ENCODE data around the gene AMN.
"Not testable (repeated sequence)": the region's sequence is repeated elsewhere in the genome, so short reads cannot be mapped to it uniquely, and the experiment has no call there.

The AMN gene

DNA sequence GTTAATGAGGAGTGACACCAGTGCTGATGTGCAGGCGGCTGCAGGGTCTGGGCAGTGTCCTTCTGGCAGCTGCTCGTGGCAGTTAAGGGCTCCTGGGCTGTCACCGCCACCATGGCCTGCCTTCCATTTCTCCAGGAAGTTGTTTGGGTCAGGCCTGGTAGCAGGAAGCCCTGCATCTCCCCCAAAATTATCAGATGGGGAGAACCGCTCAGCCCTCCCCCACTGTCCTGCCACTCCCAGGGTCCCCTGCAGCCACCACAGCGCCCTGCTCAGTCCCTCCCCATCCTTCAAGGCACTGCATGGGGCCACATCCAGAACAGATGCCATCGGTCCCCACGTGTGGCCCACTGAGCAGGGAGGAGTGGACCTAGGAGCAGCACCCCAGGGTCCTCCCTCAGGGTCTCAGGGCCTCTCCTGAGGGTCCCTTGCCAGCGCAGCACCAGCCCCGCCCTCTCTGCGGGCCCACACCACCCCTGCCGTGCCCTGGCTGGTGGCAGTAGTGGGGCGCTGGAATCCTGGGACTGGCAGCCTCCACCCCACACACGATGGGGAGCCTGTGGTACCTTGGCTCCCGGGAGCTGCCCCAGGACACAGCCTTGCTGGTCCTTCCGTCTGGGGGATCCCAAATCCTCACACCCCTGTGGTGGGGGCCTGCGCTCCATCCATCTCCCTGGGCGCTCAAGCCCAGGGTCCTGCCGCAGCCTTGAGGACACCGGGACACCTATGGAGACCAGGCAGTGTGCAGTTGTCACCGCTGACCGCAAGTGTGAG, 10.3 kb upstream of the AMN start:
- DNase-seq (ENCODE audit: low read depth) = no peak

GRCh38 chr14:102913341-102914211, 8.9 kb upstream of the AMN start:
- DNase-seq (ENCODE audit: low read depth) = no peak

- DNase-seq (ENCODE audit: low read depth) = no peak
Observed at GRCh38 chr14:102914474-102915291, 7.8 kb upstream of the AMN start.

DNA sequence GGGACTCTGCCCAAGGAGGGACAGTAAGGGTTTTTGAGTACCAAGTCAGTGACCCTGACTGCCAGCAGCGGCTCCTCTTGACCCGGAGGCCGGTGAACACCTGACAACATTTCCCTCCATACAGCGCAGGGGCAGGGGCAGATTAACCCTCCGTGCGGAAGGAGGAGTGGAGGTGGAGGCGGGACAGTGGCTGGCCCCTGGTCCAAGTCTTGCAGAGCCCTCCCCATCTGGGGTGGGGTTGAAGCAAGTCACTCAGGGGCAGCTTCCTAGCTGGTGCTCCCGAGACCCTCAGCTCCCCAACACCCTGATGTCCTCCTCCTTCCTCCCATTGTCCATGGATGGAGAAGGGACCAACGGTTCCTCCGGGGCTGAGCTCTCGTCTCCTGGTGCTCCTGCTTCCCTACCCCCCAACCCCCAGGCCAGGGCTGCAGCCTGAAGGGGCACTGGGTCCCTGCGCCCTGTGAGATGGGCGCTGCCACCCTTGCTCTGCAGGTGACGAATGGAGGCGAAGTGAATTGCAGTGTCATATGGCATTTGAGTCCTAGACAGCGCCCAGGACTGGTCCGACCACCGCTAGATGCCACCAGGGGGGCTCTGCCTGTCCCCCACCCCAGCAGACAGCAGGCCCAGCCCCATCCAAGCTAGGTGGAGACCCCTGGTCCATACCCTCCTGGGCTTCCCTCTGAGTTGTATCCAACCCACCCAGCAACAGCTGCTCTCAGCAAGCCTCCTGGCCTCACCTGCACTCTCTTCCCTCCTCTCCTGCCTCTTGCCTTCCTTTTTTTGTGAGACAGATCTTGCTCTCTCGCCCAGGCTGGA, 7.0 kb upstream of the AMN start:
- DNase-seq (ENCODE audit: low read depth) = no peak

DNA sequence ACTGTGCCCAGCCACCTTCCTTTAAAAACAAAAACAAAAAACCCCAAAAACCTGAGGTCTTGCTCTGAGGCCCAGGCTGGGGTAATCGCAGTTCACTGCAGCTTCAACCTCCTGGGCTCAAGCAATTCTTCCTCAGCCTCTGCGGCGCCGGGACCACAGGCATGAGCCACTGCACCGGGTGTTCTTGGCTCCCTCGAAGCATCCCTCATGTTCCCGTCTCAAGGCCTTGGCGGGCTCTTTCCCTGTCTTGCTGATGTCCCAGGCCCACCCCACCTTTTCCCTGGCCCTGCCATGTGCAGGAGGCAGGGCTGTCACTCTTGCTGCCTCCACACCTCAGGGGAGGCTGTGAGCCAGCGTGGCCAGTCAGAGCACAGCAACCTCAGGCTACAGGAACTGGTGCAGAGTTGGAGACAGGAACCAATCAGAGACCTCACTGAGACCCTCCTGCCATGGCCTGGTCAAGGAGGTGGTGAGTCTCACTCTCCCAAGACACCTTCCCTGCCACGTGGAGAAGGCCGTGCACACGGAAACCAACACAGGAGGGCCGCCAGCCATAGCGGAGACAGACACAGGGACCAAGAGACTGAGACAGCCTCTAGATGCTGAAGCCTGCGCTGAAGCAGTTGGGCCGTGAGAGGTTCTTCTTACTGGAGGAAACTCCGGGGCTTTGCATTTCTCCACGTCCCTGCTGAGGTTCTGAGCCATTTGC, 6.0 kb upstream of the AMN start:
- DNase-seq (ENCODE audit: low read depth) = no peak

DNA sequence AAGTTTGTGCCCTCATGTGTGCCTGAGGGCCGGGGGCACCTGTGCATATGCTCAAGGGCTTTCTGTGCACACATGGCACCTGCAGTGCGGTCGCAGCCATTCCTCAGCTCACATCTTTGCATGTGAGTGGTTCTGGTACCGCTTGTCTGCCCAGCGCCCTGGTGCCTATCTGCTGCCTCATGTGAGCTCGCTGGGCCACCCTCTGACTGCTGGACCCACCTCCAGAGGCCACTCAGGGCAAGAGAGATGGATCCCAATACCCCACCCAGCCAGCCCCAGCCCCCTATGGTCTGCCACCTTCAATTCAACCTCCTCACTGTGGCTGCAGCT, 5.4 kb upstream of the AMN start:
- DNase-seq (ENCODE audit: low read depth) = no peak

DNA sequence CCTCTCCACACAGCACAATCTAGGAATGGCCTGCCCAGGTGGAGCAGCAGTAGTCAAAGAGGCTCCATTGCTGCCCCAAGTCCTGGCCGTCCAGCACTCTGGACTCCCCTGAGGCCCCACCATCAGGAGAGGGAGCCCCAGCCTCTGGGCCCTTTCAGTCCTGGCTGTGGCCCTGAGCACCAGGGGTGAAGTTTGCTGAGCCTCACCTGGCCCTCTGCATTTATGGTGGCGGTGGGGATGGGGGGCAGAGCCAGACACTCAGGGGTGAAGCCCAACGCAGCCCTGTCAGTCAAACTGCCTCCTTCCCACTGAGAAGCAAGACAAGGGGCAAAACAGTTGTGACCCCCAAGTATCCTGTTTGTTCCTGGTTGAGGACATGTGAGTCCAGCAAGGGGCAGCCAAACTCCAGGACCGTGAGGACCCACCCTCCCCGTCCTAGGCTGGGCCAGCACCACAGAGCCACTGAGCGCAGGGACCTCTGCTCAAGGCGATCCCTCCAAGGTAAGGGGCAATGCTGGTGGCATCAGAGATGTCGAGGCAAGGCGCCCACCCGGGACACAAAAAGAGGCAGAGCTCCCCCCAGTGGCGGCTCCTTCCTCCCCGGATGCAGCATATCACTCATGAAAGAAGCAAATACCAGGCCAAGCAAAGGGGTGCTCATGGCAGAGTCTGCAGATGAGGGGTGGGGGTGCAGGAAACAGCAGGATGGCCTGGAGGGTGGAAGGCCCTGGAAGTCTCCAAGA, 4.8 kb upstream of the AMN start:
- DNase-seq (ENCODE audit: low read depth) = peak; percentile 3

DNA sequence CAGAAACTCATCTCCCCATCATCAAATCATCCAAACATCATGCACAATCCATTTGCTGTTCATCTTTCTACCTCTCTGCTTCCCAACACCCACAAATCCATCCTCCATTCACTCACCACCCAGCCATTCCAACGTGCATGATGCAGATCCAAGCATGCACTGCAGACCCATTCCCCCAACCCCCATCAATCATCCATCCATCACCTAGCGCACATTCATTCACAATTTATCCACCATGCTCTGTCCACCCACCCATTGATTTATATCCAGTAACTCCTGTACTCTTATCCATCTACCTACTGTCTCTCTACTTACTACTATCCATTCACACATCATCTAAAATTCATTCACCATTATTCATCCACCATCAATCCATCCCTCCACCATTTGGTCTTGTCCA, 4.0 kb upstream of the AMN start:
- DNase-seq (ENCODE audit: low read depth) = no peak

- DNase-seq (ENCODE audit: low read depth) = no peak
Observed at GRCh38 chr14:102920273-102920997, 2.0 kb upstream of the AMN start.

GRCh38 chr14:102920998-102921304, 1.5 kb upstream of the AMN start:
- DNase-seq (ENCODE audit: low read depth) = no peak

GRCh38 chr14:102923201-102923924, 900 bp downstream of the AMN start:
- DNase-seq (ENCODE audit: low read depth) = no peak

DNA sequence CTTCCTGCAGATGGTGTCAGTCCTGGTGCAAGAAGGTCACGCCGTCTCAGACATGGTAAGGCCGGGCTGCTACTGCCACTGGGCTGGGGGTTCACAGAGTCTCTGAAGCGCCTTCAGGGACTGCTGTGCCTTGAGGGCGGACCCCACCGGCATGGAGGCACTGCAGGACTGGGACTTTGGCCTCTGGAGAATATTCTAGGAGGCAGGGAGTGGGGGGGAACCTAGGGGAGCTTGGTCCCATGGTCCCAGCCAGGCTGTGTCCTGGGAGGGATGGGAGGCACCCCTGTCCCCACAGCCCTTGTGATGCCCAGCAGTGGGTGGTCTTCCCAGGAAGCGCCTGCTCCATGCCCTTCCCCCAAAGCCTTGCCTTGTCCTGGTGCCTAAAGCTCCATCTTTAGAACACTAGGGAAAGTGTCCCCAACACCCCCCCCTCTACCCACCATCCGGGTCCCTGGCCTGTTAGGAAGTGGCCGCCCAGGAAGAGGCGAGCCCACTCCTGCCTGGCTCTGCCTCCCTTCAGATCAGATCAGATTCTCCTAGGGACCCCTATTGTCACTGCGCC, 1.5 kb downstream of the AMN start:
- DNase-seq (ENCODE audit: low read depth) = no peak

- no peak for DNase-seq (ENCODE audit: low read depth)
Observed at GRCh38 chr14:102924632-102925588, 2.4 kb downstream of the AMN start.

- DNase-seq (ENCODE audit: low read depth) = no peak
Observed at GRCh38 chr14:102925646-102926045, 3.2 kb downstream of the AMN start.

- DNase-seq (ENCODE audit: low read depth) = no peak
Observed at GRCh38 chr14:102926104-102926503, 3.6 kb downstream of the AMN start.

DNA sequence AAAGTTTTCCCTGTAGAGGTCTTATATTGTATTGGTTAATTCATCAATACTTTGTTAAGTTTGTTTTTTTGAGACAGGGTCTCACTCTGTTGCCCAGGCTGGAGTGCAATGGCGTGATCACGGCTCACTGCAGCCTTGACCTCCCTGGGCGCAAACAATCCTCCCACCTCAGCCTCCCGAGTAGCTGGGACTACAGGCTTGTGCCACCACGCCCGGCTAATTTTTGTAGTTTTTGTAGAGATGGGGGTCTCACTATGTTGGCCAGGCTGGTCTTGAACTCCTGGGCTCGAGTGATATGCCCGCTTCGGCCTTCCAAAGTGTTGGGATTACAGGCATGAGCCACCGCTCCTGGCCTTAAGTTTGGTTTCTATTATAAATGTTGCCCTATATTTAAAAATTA, 4.4 kb downstream of the AMN start:
- not testable (repeated sequence) for DNase-seq (ENCODE audit: low read depth)

DNA sequence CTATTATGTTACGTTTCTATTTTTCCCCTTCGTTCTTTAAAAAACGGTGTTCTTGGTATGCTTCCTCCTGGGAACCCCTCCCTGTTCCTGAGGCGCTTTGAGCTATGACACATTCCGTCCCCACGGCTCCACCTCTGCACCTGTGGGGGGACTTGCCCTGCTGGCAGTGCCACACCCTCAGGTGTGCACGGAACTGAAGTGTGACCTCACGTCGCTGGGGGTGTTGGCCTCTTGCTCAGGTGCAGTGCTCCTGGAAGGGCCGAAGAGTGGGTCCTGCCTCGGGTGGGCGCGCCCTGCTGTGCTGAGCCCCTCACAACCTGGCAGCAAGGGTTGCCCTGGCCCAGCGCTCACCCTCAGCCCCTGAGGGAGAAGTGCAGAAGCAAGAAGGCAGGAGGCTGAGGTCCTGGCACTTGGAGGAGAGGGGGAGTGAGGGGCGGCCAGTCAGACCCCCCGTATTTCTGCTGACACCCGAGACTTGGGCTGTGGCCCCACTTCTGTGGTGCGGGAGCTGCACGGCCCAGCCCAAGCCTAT, 4.9 kb downstream of the AMN start:
- no peak for DNase-seq (ENCODE audit: low read depth)

Measured in GM04504 (cell line).